ENCODE data around the gene KDM5B. TPM values are rescaled to one million over a fixed set of nuclear protein-coding genes. Genes with fewer than 3 reads are reported as not detected.

KDM5B gene
- total and polyA plus RNA-seq, 4 experiments from 2014 or later, result 6.5 to 64.6 (median 39.4) TPM

DNA sequence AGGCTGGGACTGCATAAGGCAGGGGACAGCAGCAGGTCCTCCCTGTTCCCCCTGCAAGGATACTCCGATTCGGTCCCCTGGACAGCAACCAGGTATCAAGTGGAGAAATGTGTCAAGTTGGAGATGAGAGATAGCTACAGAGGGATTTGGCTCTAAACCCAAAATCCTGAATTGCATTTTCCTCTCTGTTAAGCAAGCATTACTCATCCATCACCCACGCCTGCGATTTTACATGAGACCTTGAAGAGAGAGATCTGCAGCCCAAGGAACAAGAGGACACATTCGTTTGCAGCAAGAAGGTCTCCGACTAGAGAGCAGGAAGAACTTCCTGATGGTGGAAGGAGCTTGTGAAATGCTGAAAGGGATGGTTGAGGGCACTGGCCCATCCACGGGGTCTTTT, 119.8 kb downstream of the KDM5B start:
- Histone ChIP-seq H3K4me3 (ENCODE audit: low read length in 2 of 2) (no peak overlapping the region), H3K27ac (ENCODE audit: low read depth, low read length) (no peak overlapping the region), H3K4me1 (ENCODE audit: insufficient read depth, low read length) (no peaks in the 10 kb centered on the region), H3K36me3 (ENCODE audit: insufficient read depth, low read length) (no peaks in the 10 kb centered on the region), H3K9me3 (ENCODE audit: control insufficient read depth in 1 of 2, low read length in 2 of 2) (no peaks in the 10 kb centered on the region), H3K27me3 (ENCODE audit: insufficient read depth, low read length) (peaks cover 4% of the 10 kb centered on the region)
- Mint-ChIP-seq H3K27me3 (peaks cover 9 to 43% of the 10 kb centered on the region in 2 donors), H3K36me3 (peaks cover 0 to 2% of the 10 kb centered on the region in 2 donors), H3K4me3 (no peak overlapping the region), H3K9me3 (peaks cover 0 to 8% (median 3%) of the 10 kb centered on the region in 8 donors), H3K27ac (no peak overlapping the region), H3K4me1 (no peaks in the 10 kb centered on the region)
- intact Hi-C loops (cut with micrococcal nuclease), result no loop called here
- ChIA-PET POLR2A (ENCODE audit: partially characterized antibody) (no interaction called here), CTCF (ENCODE audit: partially characterized antibody) (interaction anchor here (0.6 to 1.2 kb wide), 2 partner anchors 11 to 757 kb away, joined by 3 read pairs; no protein-coding TSS in a partner anchor)
- no peak for DNase-seq

DNA sequence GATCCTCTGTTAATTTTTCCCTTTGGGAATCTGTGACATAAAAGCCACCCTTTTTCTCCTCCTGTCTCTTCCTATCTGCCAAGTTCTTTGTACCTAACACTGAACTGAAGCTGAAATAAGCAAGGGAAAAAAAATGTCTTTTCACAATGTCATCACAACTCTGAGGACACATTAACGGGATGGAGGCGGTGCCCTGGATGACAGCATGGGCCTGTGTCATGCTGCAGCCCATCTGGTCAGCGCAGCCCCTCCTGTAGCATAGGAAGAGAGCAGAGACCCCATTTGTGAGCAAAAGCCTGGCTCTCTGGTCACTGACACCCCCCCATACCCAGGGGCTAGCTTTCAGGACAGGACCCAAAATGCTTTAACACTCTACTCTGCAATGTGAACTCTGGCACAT, 120.4 kb downstream of the KDM5B start:
- H3K4me3 Mint-ChIP-seq, result no peak overlapping the region
- Histone ChIP-seq H3K36me3 (ENCODE audit: insufficient read depth, low read length) (no peaks in the 10 kb centered on the region), H3K27me3 (ENCODE audit: insufficient read depth, low read length) (peaks cover 4% of the 10 kb centered on the region), H3K9me3 (ENCODE audit: control insufficient read depth in 1 of 2, low read length in 2 of 2) (no peaks in the 10 kb centered on the region), H3K4me1 (ENCODE audit: insufficient read depth, low read length) (no peaks in the 10 kb centered on the region), H3K4me3 (ENCODE audit: low read length in 2 of 2) (no peak overlapping the region), H3K27ac (ENCODE audit: low read depth, low read length) (no peak overlapping the region)
- ChIA-PET POLR2A (ENCODE audit: partially characterized antibody) (no interaction called here), CTCF (ENCODE audit: partially characterized antibody) (interaction anchor here (1.2 kb wide), 1 partner anchor 12 kb away, joined by 3 read pairs; no protein-coding TSS in a partner anchor)
- peaks cover 0 to 5% (median 0%) of the 10 kb centered on the region in 8 donors for H3K9me3 Mint-ChIP-seq
- intact Hi-C loops (cut with micrococcal nuclease), result no loop called here
- peaks cover 9 to 41% of the 10 kb centered on the region in 2 donors for H3K27me3 Mint-ChIP-seq
- DNase-seq, result no peak
- no peaks in the 10 kb centered on the region for H3K36me3 Mint-ChIP-seq
- H3K27ac Mint-ChIP-seq, result no peak overlapping the region
- no peaks in the 10 kb centered on the region for H3K4me1 Mint-ChIP-seq

DNA sequence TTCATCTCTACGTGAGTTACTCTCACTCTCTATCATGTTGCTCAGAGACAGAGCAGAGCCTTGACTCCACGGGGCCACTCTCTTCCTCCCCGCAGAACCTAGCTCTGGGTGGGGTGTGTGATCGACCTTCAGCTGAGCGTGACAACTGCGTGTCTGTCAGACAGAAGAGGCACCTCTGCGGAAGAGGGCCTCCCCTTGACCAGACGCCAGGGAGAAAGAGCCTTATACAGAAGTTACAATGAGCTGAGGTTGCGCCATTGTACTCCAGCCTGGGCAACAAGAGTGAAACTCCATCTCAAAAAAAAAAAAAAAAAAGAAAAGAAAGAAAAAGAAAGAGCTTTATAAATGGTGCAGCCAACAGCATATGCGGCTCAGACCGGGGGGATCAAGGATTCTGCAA, 120.9 kb downstream of the KDM5B start:
- DNase-seq, result no peak
- Mint-ChIP-seq H3K9me3 (peaks cover 0 to 5% (median 0%) of the 10 kb centered on the region in 8 donors), H3K27ac (no peak overlapping the region), H3K27me3 (peaks cover 10 to 45% of the 10 kb centered on the region in 2 donors), H3K4me3 (no peak overlapping the region), H3K4me1 (no peaks in the 10 kb centered on the region), H3K36me3 (no peaks in the 10 kb centered on the region)
- intact Hi-C loops (cut with micrococcal nuclease), result no loop called here
- H3K27me3 ChIP-seq (ENCODE audit: insufficient read depth, low read length), result peaks cover 4% of the 10 kb centered on the region
- no peaks in the 10 kb centered on the region for H3K36me3 ChIP-seq (ENCODE audit: insufficient read depth, low read length)
- no peak overlapping the region for H3K27ac ChIP-seq (ENCODE audit: low read depth, low read length)
- H3K4me1 ChIP-seq (ENCODE audit: insufficient read depth, low read length), result no peaks in the 10 kb centered on the region
- CTCF ChIA-PET (ENCODE audit: partially characterized antibody), result no interaction called here
- no peaks in the 10 kb centered on the region for H3K9me3 ChIP-seq (ENCODE audit: control insufficient read depth in 1 of 2, low read length in 2 of 2)
- H3K4me3 ChIP-seq (ENCODE audit: low read length in 2 of 2), result no peak overlapping the region
- POLR2A ChIA-PET (ENCODE audit: partially characterized antibody), result no interaction called here

- H3K36me3 ChIP-seq (ENCODE audit: insufficient read depth, low read length), result no peaks in the 10 kb centered on the region
- no peak overlapping the region for H3K4me3 ChIP-seq (ENCODE audit: low read length in 2 of 2)
- no peaks in the 10 kb centered on the region for H3K4me1 ChIP-seq (ENCODE audit: insufficient read depth, low read length)
- intact Hi-C loops (cut with micrococcal nuclease), result no loop called here
- no peak for DNase-seq
- peaks cover 4% of the 10 kb centered on the region for H3K27me3 ChIP-seq (ENCODE audit: insufficient read depth, low read length)
- H3K9me3 ChIP-seq (ENCODE audit: control insufficient read depth in 1 of 2, low read length in 2 of 2), result no peaks in the 10 kb centered on the region
- peaks cover 0 to 5% (median 0%) of the 10 kb centered on the region in 8 donors for H3K9me3 Mint-ChIP-seq
- no peak overlapping the region for H3K27ac Mint-ChIP-seq
- H3K4me3 Mint-ChIP-seq, result no peak overlapping the region
- no peak overlapping the region for H3K27ac ChIP-seq (ENCODE audit: low read depth, low read length)
- ChIA-PET CTCF (ENCODE audit: partially characterized antibody) (no interaction called here), POLR2A (ENCODE audit: partially characterized antibody) (no interaction called here)
- peaks cover 15 to 41% of the 10 kb centered on the region in 2 donors for H3K27me3 Mint-ChIP-seq
- H3K36me3 Mint-ChIP-seq, result no peaks in the 10 kb centered on the region
- no peaks in the 10 kb centered on the region for H3K4me1 Mint-ChIP-seq
Observed at GRCh38 chr1:202685641-202686040, 122.6 kb downstream of the KDM5B start.

- Mint-ChIP-seq H3K27ac (no peak overlapping the region), H3K4me1 (no peaks in the 10 kb centered on the region), H3K27me3 (peaks cover 15 to 39% of the 10 kb centered on the region in 2 donors), H3K9me3 (peaks cover 0 to 5% (median under 1%) of the 10 kb centered on the region in 8 donors), H3K36me3 (peaks cover 0 to under 1% of the 10 kb centered on the region in 2 donors), H3K4me3 (no peak overlapping the region)
- ChIA-PET POLR2A (ENCODE audit: partially characterized antibody) (no interaction called here), CTCF (ENCODE audit: partially characterized antibody) (no interaction called here)
- DNase-seq, result no peak
- Histone ChIP-seq H3K4me1 (ENCODE audit: insufficient read depth, low read length) (no peaks in the 10 kb centered on the region), H3K27ac (ENCODE audit: low read depth, low read length) (no peak overlapping the region), H3K36me3 (ENCODE audit: insufficient read depth, low read length) (no peaks in the 10 kb centered on the region), H3K27me3 (ENCODE audit: insufficient read depth, low read length) (peaks cover 4% of the 10 kb centered on the region), H3K4me3 (ENCODE audit: low read length in 2 of 2) (no peak overlapping the region), H3K9me3 (ENCODE audit: control insufficient read depth in 1 of 2, low read length in 2 of 2) (no peaks in the 10 kb centered on the region)
- intact Hi-C loops (cut with micrococcal nuclease), result no loop called here
Observed at GRCh38 chr1:202684716-202685115, 123.5 kb downstream of the KDM5B start.

DNA sequence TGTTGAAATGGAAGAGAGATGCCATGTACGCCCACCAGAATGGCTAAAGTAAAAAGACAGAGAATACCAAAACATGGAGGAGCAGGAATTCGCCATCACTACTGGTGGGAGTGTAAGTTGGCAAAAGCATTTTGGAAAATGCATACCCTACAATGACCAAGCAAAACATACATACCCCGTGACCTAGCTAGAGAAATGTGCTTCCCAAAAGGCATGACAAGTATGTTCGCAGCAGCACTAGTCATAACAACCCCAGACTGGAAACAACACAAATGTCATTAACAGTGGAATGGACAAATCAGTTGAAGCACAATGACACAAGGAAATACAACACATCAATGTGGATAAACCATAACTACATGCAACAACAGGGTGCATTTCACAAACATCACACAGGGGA, 125.2 kb downstream of the KDM5B start:
- no peak for DNase-seq
- Histone ChIP-seq H3K9me3 (ENCODE audit: control insufficient read depth in 1 of 2, low read length in 2 of 2) (no peaks in the 10 kb centered on the region), H3K4me3 (ENCODE audit: low read length in 2 of 2) (no peak overlapping the region), H3K4me1 (ENCODE audit: insufficient read depth, low read length) (no peaks in the 10 kb centered on the region), H3K36me3 (ENCODE audit: insufficient read depth, low read length) (no peaks in the 10 kb centered on the region), H3K27ac (ENCODE audit: low read depth, low read length) (no peak overlapping the region), H3K27me3 (ENCODE audit: insufficient read depth, low read length) (no peaks in the 10 kb centered on the region)
- intact Hi-C loops (cut with micrococcal nuclease), result no loop called here
- CTCF ChIA-PET (ENCODE audit: partially characterized antibody), result interaction anchor here (1.1 to 1.4 kb wide), 2 partner anchors 9 to 10 kb away, joined by 3 to 5 read pairs; no protein-coding TSS in a partner anchor
- Mint-ChIP-seq H3K4me3 (no peak overlapping the region), H3K36me3 (peaks cover 0 to 10% of the 10 kb centered on the region in 2 donors), H3K27ac (no peak overlapping the region), H3K27me3 (peaks cover 20 to 32% of the 10 kb centered on the region in 2 donors), H3K4me1 (no peaks in the 10 kb centered on the region), H3K9me3 (peaks cover 0 to 17% (median 6%) of the 10 kb centered on the region in 8 donors)
- POLR2A ChIA-PET (ENCODE audit: partially characterized antibody), result no interaction called here

DNA sequence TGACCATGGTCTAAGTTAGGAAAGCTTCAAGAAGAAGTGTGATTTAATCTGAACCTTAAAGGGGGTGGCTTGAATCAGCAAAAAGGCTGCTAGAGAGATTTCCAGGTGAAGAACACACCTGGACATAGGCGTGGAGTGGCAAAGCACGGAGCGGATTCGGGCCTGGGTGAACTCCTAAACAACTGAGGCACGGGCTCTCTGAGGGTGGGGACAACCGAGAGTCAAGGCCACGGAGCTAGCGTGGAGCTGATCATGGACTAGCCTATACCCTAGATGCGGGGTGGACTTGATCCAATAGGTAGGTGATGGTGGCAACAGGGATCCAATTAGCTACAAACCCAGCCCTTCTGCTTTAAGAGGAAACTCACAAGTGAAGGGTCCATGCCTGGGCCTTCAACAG, 125.7 kb downstream of the KDM5B start:
- Histone ChIP-seq H3K27ac (ENCODE audit: low read depth, low read length) (no peak overlapping the region), H3K9me3 (ENCODE audit: control insufficient read depth in 1 of 2, low read length in 2 of 2) (no peaks in the 10 kb centered on the region), H3K27me3 (ENCODE audit: insufficient read depth, low read length) (no peaks in the 10 kb centered on the region), H3K4me3 (ENCODE audit: low read length in 2 of 2) (no peak overlapping the region), H3K4me1 (ENCODE audit: insufficient read depth, low read length) (no peaks in the 10 kb centered on the region), H3K36me3 (ENCODE audit: insufficient read depth, low read length) (no peaks in the 10 kb centered on the region)
- Mint-ChIP-seq H3K9me3 (peaks cover 0 to 19% (median 7%) of the 10 kb centered on the region in 8 donors), H3K27me3 (peaks cover 19 to 31% of the 10 kb centered on the region in 2 donors), H3K4me1 (no peaks in the 10 kb centered on the region), H3K27ac (no peak overlapping the region), H3K4me3 (no peak overlapping the region), H3K36me3 (peaks cover 0 to 10% of the 10 kb centered on the region in 2 donors)
- CTCF ChIA-PET (ENCODE audit: partially characterized antibody), result interaction anchor here (1.1 to 1.4 kb wide), 2 partner anchors 9 to 10 kb away, joined by 3 to 5 read pairs; no protein-coding TSS in a partner anchor
- intact Hi-C loops (cut with micrococcal nuclease), result no loop called here
- POLR2A ChIA-PET (ENCODE audit: partially characterized antibody), result no interaction called here
- DNase-seq, result no peak
